PC-3 (cell line): ENCODE results near the gene NDUFB6. TPM values are rescaled to one million over a fixed set of nuclear protein-coding genes. Genes with fewer than 3 reads are reported as not detected.
"Not testable (repeated sequence)": the region's sequence is repeated elsewhere in the genome, so short reads cannot be mapped to it uniquely, and the experiment has no call there.

Experiments
- ATAC-seq: fragments of 200-7000 bp; cut with Tn5 transposase; 2 replicates; pipeline ENCODE4 v1.9.1; 2020; ENCODE audit warnings: mild to moderate bottlenecking, moderate library complexity
- BruUV-seq: library from RNA; stranded (reverse); fragments of 400-500 nt; replicated peaks from 2 replicates; lab custom pipeline; 2021; lab: Mats Ljungman, UMichigan
- CTCF ChIA-PET: fragments of 300-600 bp; sonication (Branson Sonifier 250); formaldehyde crosslinking; loops from one replicate; lab custom pipeline; 2022; ENCODE audit warnings: antibody characterized with exemption; lab: Charles Lee
- POLR2A ChIA-PET: fragments of 300-600 bp; sonication (Branson Sonifier 250); formaldehyde crosslinking; loops from one replicate; lab custom pipeline; 2022; ENCODE audit warnings: antibody characterized with exemption; ENCODE audit not compliant: unreplicated experiment; lab: Charles Lee
- DNase-seq: peaks from one replicate; pipeline ENCODE4 v3.0.0-alpha.2; 2015
- H2AFZ ChIP-seq: fragments of 300-600 bp; sonication (generic); 2 replicates; pipeline ENCODE4 v1.6.0; 2016; ENCODE audit warnings: antibody characterized with exemption, low read length
- H3F3A ChIP-seq: fragments of 300-600 bp; sonication (generic); one replicate; pipeline ENCODE4 v1.6.0; 2017; ENCODE audit warnings: antibody characterized with exemption, low read length, control low read depth, mild to moderate bottlenecking; ENCODE audit not compliant: unreplicated experiment
- H3K27ac ChIP-seq: fragments of 300-600 bp; sonication (generic); 2 replicates; pipeline ENCODE4 v1.5.1; 2016; ENCODE audit warnings: mild to moderate bottlenecking, low read length
- H3K27me3 ChIP-seq: fragments of 300-600 bp; sonication (generic); 2 replicates; pipeline ENCODE4 v1.6.1; 2016; ENCODE audit warnings: low read length, mixed read lengths
- H3K36me3 ChIP-seq: fragments of 300-600 bp; sonication (generic); 2 replicates; pipeline ENCODE4 v1.6.1; 2016; ENCODE audit warnings: low read depth, mixed run types, low read length, mixed read lengths
- H3K4me1 ChIP-seq: fragments of 300-600 bp; sonication (generic); 2 replicates; pipeline ENCODE4 v1.5.1; 2016; ENCODE audit warnings: low read length; ENCODE audit not compliant: insufficient read depth
- H3K4me2 ChIP-seq: fragments of 300-600 bp; sonication (generic); 2 replicates; pipeline ENCODE4 v1.6.0; 2016; ENCODE audit warnings: low read length
- H3K4me3 ChIP-seq: fragments of 300-600 bp; sonication (generic); 2 replicates; pipeline ENCODE4 v1.5.1; 2016; ENCODE audit warnings: mild to moderate bottlenecking, low read length, mixed read lengths
- H3K79me2 ChIP-seq: fragments of 300-600 bp; sonication (generic); 2 replicates; pipeline ENCODE4 v1.6.1; 2017; ENCODE audit warnings: low read length, mixed read lengths
- H3K9ac ChIP-seq: fragments of 300-600 bp; sonication (generic); 2 replicates; pipeline ENCODE4 v1.6.0; 2016; ENCODE audit warnings: mild to moderate bottlenecking, low read length
- H3K9me2 ChIP-seq: fragments of 300-600 bp; sonication (generic); replicated peaks from 2 replicates; pipeline ENCODE4 v1.6.1; 2016; ENCODE audit warnings: mixed run types, low read length, mixed read lengths
- H3K9me3 ChIP-seq: fragments of 300-600 bp; sonication (generic); 2 replicates; pipeline ENCODE4 v1.6.1; 2016; ENCODE audit warnings: low read length, mixed read lengths
- H4K20me1 ChIP-seq: fragments of 300-600 bp; sonication (generic); 2 replicates; pipeline ENCODE4 v1.6.1; 2016; ENCODE audit warnings: low read length, mixed read lengths
- EZH2 ChIP-seq: fragments of 300-600 bp; sonication (generic); IDR thresholded peaks from one replicate; pipeline ENCODE4 v1.6.1; 2017; ENCODE audit warnings: antibody characterized with exemption, mild to moderate bottlenecking, low read length; ENCODE audit not compliant: unreplicated experiment
- EZH2phosphoT487 ChIP-seq: fragments of 300-600 bp; sonication (generic); IDR thresholded peaks from 2 replicates; pipeline ENCODE4 v1.6.1; 2018; ENCODE audit warnings: mild to moderate bottlenecking, antibody characterized with exemption, low read length, borderline replicate concordance
- intact Hi-C: fragments of 100-400 bp; cut with micrococcal nuclease; formaldehyde crosslinking; loops from 2 replicates; pipeline ENCODE4 v1.9.0; 2023
- total RNA-seq: library from RNA; depleted of rRNA; stranded (reverse); fragments of >200 nt; gene quantifications from 2 replicates; pipeline ENCODE4 v1.2.3, GENCODE V29; 2014
- TF ChIP-seq, protein P1 (sequence below): fragments of 300-600 bp; sonication (generic); conservative IDR thresholded peaks from 2 replicates; pipeline ENCODE4 v1.5.1; 2017; ENCODE audit warnings: antibody characterized with exemption, low read depth, mild to moderate bottlenecking, low read length

The NDUFB6 gene
- total RNA-seq, 1 experiment from 2014 or later: 86.4 TPM

DNA sequence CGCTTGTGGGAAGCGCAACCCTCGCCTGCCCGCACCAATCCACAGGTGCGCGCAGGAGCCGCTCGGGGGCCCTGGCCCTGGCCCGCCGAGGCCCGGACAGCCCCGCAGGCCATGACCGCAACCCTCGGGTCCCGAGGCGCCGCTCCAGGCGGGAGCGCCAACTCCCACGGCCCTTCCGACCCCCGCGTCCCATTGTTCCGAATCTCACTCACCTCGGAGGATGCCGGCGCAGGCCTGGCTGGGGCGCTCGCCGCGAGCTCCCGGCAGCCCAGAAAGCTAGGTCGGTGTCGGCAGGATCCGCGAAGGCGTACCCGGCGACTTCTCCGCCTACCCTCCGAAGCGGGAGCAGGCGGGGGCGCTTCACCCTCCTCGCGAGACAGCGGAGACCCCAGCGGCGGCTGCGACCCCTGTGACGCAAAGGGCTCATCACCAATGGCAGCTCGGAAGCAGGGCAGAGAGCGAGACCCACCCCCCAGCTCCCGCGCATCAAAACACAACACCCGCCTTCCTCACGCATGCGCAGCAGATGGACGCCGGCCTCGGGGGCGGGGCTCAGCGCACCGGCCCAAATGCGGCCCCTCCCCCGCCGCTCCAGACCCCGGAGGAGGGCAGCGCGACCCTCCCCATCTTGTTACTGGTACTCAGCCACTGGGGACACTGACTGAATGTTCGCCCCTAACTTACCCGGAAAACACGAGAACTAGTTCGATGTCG lies 22.2 kb downstream of the NDUFB6 start:
- no peaks in the 10 kb centered on the region for H3K9me3 ChIP-seq
- H3F3A ChIP-seq: no peaks in the 10 kb centered on the region
- 0 out of 2 replicates have a peak, but pooled peaks cover 9% of the 10 kb centered on the region for H3K4me1 ChIP-seq
- ATAC-seq (peak; percentile 57), DNase-seq (peak; percentile 74)
- H3K27ac ChIP-seq: peak overlapping the region; percentile 76
- no peaks in the 10 kb centered on the region for H3K9me2 ChIP-seq
- H3K4me2 ChIP-seq: peak overlapping the region; percentile 96
- peak overlapping the region; percentile 89 for H3K4me3 ChIP-seq
- intact Hi-C loops: no loop called here
- TF ChIP-seq EZH2 (no peak), EZH2phosphoT487 (no peak)
- TF ChIP-seq, protein P1, sequence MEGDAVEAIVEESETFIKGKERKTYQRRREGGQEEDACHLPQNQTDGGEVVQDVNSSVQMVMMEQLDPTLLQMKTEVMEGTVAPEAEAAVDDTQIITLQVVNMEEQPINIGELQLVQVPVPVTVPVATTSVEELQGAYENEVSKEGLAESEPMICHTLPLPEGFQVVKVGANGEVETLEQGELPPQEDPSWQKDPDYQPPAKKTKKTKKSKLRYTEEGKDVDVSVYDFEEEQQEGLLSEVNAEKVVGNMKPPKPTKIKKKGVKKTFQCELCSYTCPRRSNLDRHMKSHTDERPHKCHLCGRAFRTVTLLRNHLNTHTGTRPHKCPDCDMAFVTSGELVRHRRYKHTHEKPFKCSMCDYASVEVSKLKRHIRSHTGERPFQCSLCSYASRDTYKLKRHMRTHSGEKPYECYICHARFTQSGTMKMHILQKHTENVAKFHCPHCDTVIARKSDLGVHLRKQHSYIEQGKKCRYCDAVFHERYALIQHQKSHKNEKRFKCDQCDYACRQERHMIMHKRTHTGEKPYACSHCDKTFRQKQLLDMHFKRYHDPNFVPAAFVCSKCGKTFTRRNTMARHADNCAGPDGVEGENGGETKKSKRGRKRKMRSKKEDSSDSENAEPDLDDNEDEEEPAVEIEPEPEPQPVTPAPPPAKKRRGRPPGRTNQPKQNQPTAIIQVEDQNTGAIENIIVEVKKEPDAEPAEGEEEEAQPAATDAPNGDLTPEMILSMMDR: no peak
- no peaks in the 10 kb centered on the region for H3K36me3 ChIP-seq
- ChIA-PET CTCF (interaction anchor here (1.5 kb wide), 1 partner anchor 25 kb away, joined by 5 read pairs; the partner anchor contains the start of gene RIGI), POLR2A (no interaction called here)
- peak overlapping the region; percentile 77 for H2AFZ ChIP-seq
- no TSS peak for BruUV-seq
- H3K9ac ChIP-seq: peak overlapping the region; percentile 93
- H3K79me2 ChIP-seq: peaks cover 63% of the 10 kb centered on the region
- no peaks in the 10 kb centered on the region for H3K27me3 ChIP-seq
- peaks cover 14% of the 10 kb centered on the region; the same call in 1 of the 2 replicates for H4K20me1 ChIP-seq

DNA sequence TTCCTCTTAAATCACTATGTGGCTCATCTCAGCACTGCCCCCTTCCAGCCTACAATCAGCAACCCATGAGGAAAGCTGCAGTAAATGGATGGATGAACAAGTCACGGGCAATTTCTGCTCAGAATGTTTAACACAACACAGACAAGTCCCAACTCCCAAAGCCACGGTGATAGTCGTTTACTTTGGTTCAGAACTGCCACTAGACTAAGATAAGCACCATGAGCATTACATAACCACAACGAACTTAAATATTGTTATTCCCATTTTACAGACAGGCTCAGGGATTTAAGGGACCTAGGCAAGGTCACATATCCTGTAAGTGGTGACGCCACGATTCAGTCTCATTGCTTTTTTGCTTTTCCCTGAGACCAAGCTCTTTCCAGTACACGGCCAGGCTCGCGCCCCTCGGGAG lies 22.8 kb downstream of the NDUFB6 start:
- no peaks in the 10 kb centered on the region for H3K9me2 ChIP-seq
- H2AFZ ChIP-seq: peak overlapping the region; percentile 45; the same call in 1 of the 2 replicates
- H3K4me3 ChIP-seq: peak overlapping the region; percentile 89
- ATAC-seq: no peak
- H3K4me2 ChIP-seq: peak overlapping the region; percentile 96
- DNase-seq: no peak
- CTCF ChIA-PET: interaction anchor here (1.5 kb wide), 1 partner anchor 24 kb away, joined by 5 read pairs; the partner anchor contains the start of gene RIGI
- no peak overlapping the region for H3K27ac ChIP-seq
- H3K9ac ChIP-seq: peak overlapping the region; percentile 93
- H4K20me1 ChIP-seq: peaks cover 15% of the 10 kb centered on the region; the same call in 1 of the 2 replicates
- H3K36me3 ChIP-seq: no peaks in the 10 kb centered on the region
- H3K27me3 ChIP-seq: no peaks in the 10 kb centered on the region
- no TSS peak for BruUV-seq
- no peaks in the 10 kb centered on the region for H3F3A ChIP-seq
- TF ChIP-seq EZH2phosphoT487 (no peak), EZH2 (no peak)
- TF ChIP-seq, protein P1: no peak
- 0 out of 2 replicates have a peak, but pooled peaks cover 9% of the 10 kb centered on the region for H3K4me1 ChIP-seq
- H3K79me2 ChIP-seq: peaks cover 69% of the 10 kb centered on the region
- H3K9me3 ChIP-seq: no peaks in the 10 kb centered on the region
- POLR2A ChIA-PET: no interaction called here
- intact Hi-C loops: no loop called here

- H3K36me3 ChIP-seq, H3K4me3 ChIP-seq, H3K4me2 ChIP-seq, H3F3A ChIP-seq, BruUV-seq, H3K4me1 ChIP-seq, H3K27me3 ChIP-seq, POLR2A ChIA-PET, H3K27ac ChIP-seq, H3K9ac ChIP-seq, intact Hi-C loops, DNase-seq, H2AFZ ChIP-seq, ATAC-seq, H3K9me3 ChIP-seq, H3K9me2 ChIP-seq: not testable (repeated sequence)
- Histone ChIP-seq H3K79me2 (peaks cover 85% of the 10 kb centered on the region), H4K20me1 (peaks cover 24% of the 10 kb centered on the region; the same call in 1 of the 2 replicates)
- CTCF ChIA-PET: interaction anchor here (1.1 kb wide), 1 partner anchor 169 kb away, joined by 3 read pairs; no protein-coding TSS in a partner anchor
These were observed 24.7 kb downstream of the NDUFB6 start for GRCh38 chr9:32548213-32548612.
